ENCODE results near the gene PPP2CA. TPM values are rescaled to one million over a fixed set of nuclear protein-coding genes. Genes with fewer than 3 reads are reported as not detected.

The PPP2CA gene
- total RNA-seq: 442 and 508 TPM in 2 replicates
- polyA plus RNA-seq: 326 and 327 TPM in 2 replicates

DNA sequence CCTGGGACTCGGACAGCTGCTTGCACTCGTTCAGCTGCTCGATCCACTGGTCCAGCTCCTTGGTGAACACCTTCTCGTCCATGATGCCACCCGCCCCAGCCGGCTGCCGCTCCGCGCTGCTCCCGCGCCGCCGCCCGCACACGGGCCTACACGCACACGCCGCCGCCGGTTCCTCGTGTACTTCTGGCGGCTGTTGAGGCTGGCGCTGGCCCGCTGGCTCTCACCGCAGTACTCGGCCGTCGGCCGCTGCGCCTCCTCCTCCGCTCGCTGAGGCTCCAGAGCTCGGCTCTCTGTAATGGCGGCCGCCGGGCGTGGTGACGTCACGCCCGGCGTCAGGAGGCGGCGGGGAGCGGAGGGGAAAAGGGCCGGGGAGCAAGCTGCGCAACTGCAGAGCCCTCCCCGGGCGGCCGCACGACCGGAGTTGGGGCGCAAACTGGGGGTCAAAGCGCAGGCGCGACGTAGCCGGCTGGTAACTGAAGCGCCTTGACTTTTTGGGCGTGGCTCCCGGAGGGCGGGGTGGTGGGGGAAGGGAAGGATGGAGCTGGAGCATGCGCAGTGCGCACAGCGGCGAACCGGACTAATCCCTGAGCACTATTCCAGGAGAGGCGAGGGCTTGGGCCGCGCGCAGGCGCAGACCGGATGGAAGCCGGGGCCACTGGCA lies at the start of gene PPP2CA:
TSS of gene PPP2CA (minus strand) at position 294 of the 661 bp plus-strand sequence. CDS start at position 82, 212 bp downstream.
- peak within 1 kb of the TSS; percentile 99 for H3K27ac ChIP-seq

DNA sequence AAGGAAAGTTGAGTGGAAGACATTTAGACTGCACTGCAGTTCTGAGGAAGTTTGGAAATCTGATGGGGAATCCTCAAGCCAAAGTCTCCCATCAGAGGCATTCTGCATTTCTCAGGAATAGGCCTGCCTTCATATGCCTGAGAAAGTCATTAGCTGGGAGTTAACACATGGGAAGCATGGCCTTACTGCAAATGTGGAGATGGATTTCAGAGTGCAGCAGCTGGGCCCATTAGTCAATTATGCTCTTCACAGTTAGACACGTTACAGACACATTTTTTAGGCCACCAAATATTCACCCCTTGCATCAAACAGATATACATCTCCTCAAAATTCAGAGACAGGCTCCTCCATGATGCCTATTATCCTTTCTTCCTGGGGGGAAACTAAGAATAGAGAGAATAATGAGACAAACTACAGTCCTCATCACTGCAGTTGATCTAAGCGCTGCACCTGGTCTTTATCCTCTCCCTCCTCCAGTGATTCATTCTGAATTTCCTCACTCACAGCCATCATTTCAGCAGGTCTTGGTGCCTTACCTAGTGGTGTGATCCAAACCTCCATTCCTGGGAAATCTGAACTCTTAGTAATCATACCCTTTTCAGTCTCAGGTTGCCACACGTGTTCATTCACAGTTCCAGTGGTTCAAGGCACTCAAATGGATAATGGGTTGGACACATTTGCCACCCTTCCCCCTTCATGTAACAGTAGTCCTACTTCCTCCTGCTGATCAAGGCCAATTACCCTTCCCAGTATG lies 47.9 kb upstream of the PPP2CA start:
- TF ChIP-seq, protein P1, sequence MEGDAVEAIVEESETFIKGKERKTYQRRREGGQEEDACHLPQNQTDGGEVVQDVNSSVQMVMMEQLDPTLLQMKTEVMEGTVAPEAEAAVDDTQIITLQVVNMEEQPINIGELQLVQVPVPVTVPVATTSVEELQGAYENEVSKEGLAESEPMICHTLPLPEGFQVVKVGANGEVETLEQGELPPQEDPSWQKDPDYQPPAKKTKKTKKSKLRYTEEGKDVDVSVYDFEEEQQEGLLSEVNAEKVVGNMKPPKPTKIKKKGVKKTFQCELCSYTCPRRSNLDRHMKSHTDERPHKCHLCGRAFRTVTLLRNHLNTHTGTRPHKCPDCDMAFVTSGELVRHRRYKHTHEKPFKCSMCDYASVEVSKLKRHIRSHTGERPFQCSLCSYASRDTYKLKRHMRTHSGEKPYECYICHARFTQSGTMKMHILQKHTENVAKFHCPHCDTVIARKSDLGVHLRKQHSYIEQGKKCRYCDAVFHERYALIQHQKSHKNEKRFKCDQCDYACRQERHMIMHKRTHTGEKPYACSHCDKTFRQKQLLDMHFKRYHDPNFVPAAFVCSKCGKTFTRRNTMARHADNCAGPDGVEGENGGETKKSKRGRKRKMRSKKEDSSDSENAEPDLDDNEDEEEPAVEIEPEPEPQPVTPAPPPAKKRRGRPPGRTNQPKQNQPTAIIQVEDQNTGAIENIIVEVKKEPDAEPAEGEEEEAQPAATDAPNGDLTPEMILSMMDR (IDR thresholded peaks at IDR 0.05; ENCODE audit: low read depth, low read length): no peak
- Histone ChIP-seq H3K4me3 (no peak overlapping the region), H3K4me1 (ENCODE audit: low read depth) (no peaks in the 10 kb centered on the region), H3K27ac (no peak overlapping the region), H3K9me3 (ENCODE audit: low read depth) (no peaks in the 10 kb centered on the region), H3K27me3 (no peaks in the 10 kb centered on the region), H3K36me3 (no peaks in the 10 kb centered on the region)
- DNase-seq (ENCODE audit: low read depth in 1 of 2, low spot score in 1 of 2): no peak

More for the DNA sequence above, at the start of gene PPP2CA:
- H3K36me3 ChIP-seq: no peaks in the 10 kb centered on the region
- H3K4me1 ChIP-seq (ENCODE audit: low read depth): peaks cover 20% of the 10 kb centered on the region
- TF ChIP-seq, protein P1 (IDR thresholded peaks at IDR 0.05; ENCODE audit: low read depth, low read length): no peak
- DNase-seq (ENCODE audit: low read depth in 1 of 2, low spot score in 1 of 2): peak; percentile 96 to 99
- peak within 1 kb of the TSS; percentile 93 for H3K4me3 ChIP-seq
- H3K27me3 ChIP-seq: no peaks in the 10 kb centered on the region
- H3K9me3 ChIP-seq (ENCODE audit: low read depth): no peaks in the 10 kb centered on the region

DNA sequence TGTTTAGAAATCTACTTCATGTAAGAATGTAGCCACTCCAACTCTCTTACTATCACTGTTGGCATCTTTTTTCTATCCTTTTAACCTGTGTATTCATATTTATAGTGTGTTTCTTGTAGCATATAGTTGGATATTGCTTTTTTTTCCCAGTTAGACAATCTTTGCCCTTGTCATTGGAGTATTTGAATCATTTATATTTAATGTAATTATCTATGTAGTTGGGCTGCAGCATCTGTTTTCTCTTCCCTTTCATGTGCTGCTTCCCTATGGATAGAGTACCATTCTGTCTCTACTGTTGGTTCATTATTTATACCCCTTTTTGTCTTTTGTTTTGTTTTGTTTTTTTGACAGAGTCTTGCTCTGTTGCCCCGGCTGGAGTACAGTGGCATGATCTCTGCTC lies 45.2 kb upstream of the PPP2CA start:
- H3K36me3 ChIP-seq: no peaks in the 10 kb centered on the region
- H3K4me1 ChIP-seq (ENCODE audit: low read depth): no peaks in the 10 kb centered on the region
- no peak overlapping the region for H3K27ac ChIP-seq
- no peak overlapping the region for H3K4me3 ChIP-seq
- TF ChIP-seq, protein P1 (IDR thresholded peaks at IDR 0.05; ENCODE audit: low read depth, low read length): no peak
- DNase-seq (ENCODE audit: low read depth in 1 of 2, low spot score in 1 of 2): no peak
- no peaks in the 10 kb centered on the region for H3K9me3 ChIP-seq (ENCODE audit: low read depth)
- no peaks in the 10 kb centered on the region for H3K27me3 ChIP-seq

DNA sequence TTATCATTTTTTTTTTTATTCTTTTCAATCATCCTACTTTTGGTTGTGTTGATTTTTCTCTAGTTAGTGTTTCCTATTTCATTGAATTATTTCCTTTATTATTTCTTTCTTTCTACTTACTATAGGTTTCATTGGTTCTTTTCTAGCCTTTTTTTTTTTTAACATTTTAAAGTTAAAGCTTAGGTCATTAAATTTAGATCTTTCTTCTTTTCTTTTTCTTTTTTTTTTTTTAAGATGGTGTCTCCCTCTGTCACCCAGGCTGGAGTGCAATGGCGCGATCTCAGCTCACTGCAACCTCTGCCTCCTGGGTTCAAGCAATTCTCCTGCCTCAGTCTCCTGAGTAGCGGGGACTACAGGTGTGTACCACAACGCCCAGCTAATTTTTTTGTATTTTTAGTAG lies 43.0 kb upstream of the PPP2CA start:
- H3K27me3 ChIP-seq: no peaks in the 10 kb centered on the region
- H3K36me3 ChIP-seq: no peaks in the 10 kb centered on the region
- H3K27ac ChIP-seq: no peak overlapping the region
- TF ChIP-seq, protein P1 (IDR thresholded peaks at IDR 0.05; ENCODE audit: low read depth, low read length): no peak
- no peak overlapping the region for H3K4me3 ChIP-seq
- no peaks in the 10 kb centered on the region for H3K9me3 ChIP-seq (ENCODE audit: low read depth)
- no peaks in the 10 kb centered on the region for H3K4me1 ChIP-seq (ENCODE audit: low read depth)
- DNase-seq (ENCODE audit: low read depth in 1 of 2, low spot score in 1 of 2): no peak

DNA sequence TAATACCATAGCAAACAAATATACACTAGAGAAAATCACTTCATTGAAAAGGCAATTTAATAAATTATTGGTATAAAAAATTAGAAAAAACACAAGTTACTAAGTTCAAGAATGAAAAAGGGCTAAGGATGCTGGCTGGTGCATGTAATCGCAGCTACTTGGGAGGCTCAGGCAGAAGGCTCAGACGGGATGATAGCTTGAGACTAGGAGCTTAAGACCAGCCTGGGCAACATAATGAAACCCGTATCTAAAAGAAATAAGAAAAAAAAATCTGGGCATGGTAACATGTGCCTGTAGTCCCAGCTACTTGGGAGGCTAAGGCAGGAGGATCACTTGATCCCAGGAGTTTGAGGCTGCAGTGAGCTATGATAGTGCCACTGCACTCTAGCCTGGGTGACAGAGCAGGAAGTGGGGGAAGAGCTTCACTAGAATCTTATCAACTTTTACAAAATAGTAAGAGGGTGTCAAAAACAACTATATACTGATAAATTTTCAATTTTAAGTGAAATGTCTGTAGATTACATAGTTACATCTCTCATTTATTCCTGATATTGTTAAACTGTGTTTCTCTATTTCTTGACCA lies 42.2 kb upstream of the PPP2CA start:
- no peaks in the 10 kb centered on the region for H3K9me3 ChIP-seq (ENCODE audit: low read depth)
- no peak for DNase-seq (ENCODE audit: low read depth in 1 of 2, low spot score in 1 of 2)
- no peak overlapping the region for H3K27ac ChIP-seq
- H3K4me1 ChIP-seq (ENCODE audit: low read depth): no peaks in the 10 kb centered on the region
- no peaks in the 10 kb centered on the region for H3K27me3 ChIP-seq
- H3K4me3 ChIP-seq: no peak overlapping the region
- TF ChIP-seq, protein P1 (IDR thresholded peaks at IDR 0.05; ENCODE audit: low read depth, low read length): no peak
- H3K36me3 ChIP-seq: no peaks in the 10 kb centered on the region
